ENCODE data around the gene EDN3.

The EDN3 gene

GRCh38 chr20:59365611-59366285 lies 65.3 kb downstream of the EDN3 start:
- DNase-seq (ENCODE audit: low spot score), result no peak

- DNase-seq (ENCODE audit: low spot score), result no peak
Observed at GRCh38 chr20:59371431-59371830, 71.0 kb downstream of the EDN3 start.

- no peak for DNase-seq (ENCODE audit: low spot score)
Observed at GRCh38 chr20:59374261-59374660, 73.8 kb downstream of the EDN3 start.

- no peak for DNase-seq (ENCODE audit: low spot score)
Observed at GRCh38 chr20:59375541-59375940, 75.1 kb downstream of the EDN3 start.

All from hepatic stellate cell (primary cell).